A673 (cell line): ENCODE results near the gene SYNPO. TPM values are rescaled to one million over a fixed set of nuclear protein-coding genes. Genes with fewer than 3 reads are reported as not detected.

Source experiments
- BruUV-seq: library from RNA; stranded (reverse); fragments of 400-500 nt; replicated peaks from 2 replicates; lab custom pipeline; 2021; lab: Mats Ljungman, UMichigan
- CTCF ChIA-PET: fragments of 300-600 bp; sonication (Branson Sonifier 250); formaldehyde crosslinking; loops from one replicate; lab custom pipeline; 2022; ENCODE audit warnings: antibody characterized with exemption; lab: Charles Lee
- POLR2A ChIA-PET: fragments of 300-600 bp; sonication (Branson Sonifier 250); formaldehyde crosslinking; loops from one replicate; lab custom pipeline; 2022; ENCODE audit warnings: antibody characterized with exemption; ENCODE audit not compliant: low non-redundant PET; lab: Charles Lee
- DNase-seq: peaks from one replicate; pipeline ENCODE4 v3.0.0-alpha.2; 2015; ENCODE audit warnings: low spot score
- H3K27ac ChIP-seq: fragments of 200-600 bp; sonication (generic); 2 replicates; pipeline ENCODE4 v1.5.1; 2016; ENCODE audit warnings: mixed run types, low read depth, mild to moderate bottlenecking, mixed read lengths, antibody characterized with exemption, low read length; ENCODE audit not compliant: poor library complexity, severe bottlenecking
- H3K27me3 ChIP-seq: fragments of 200-600 bp; sonication (generic); replicated peaks from 2 replicates; pipeline ENCODE4 v1.6.1; 2017; ENCODE audit warnings: mixed run types, low read depth, mild to moderate bottlenecking, mixed read lengths, antibody characterized with exemption, low read length; ENCODE audit not compliant: insufficient read depth, poor library complexity
- H3K36me3 ChIP-seq: fragments of 200-600 bp; sonication (generic); 2 replicates; pipeline ENCODE4 v1.6.1; 2016; ENCODE audit warnings: mixed run types, mild to moderate bottlenecking, mixed read lengths, antibody characterized with exemption, low read length; ENCODE audit not compliant: insufficient read depth, poor library complexity, severe bottlenecking
- H3K4me1 ChIP-seq: fragments of 200-600 bp; sonication (generic); 2 replicates; pipeline ENCODE4 v1.6.1; 2017; ENCODE audit warnings: mixed run types, mild to moderate bottlenecking, mixed read lengths, antibody characterized with exemption, low read length; ENCODE audit not compliant: insufficient read depth, poor library complexity, severe bottlenecking
- H3K4me3 ChIP-seq: fragments of 200-600 bp; sonication (generic); 2 replicates; pipeline ENCODE4 v1.5.1; 2016; ENCODE audit warnings: low read depth, mixed run types, mild to moderate bottlenecking, mixed read lengths, low read length; ENCODE audit not compliant: poor library complexity, severe bottlenecking
- H3K9me3 ChIP-seq: fragments of 200-600 bp; sonication (generic); 2 replicates; pipeline ENCODE4 v1.6.1; 2016; ENCODE audit warnings: mixed run types, low read depth, mild to moderate bottlenecking, mixed read lengths, antibody characterized with exemption, low read length; ENCODE audit not compliant: poor library complexity, severe bottlenecking
- CTCF ChIP-seq: fragments of 300-800, 200-600 bp; sonication (generic); conservative IDR thresholded peaks from 2 replicates; pipeline ENCODE4 v1.5.1; 2017; ENCODE audit warnings: low read depth, mild to moderate bottlenecking, antibody characterized with exemption, low read length, moderate library complexity, mixed read lengths
- EZH2 ChIP-seq: fragments of 200-600 bp; sonication (generic); IDR thresholded peaks from 2 replicates; pipeline ENCODE4 v1.6.1; 2017; ENCODE audit warnings: borderline replicate concordance, low read depth, mild to moderate bottlenecking, mixed read lengths, antibody characterized with exemption, low read length; ENCODE audit not compliant: poor library complexity, severe bottlenecking
- intact Hi-C: fragments of 100-400 bp; cut with micrococcal nuclease; formaldehyde crosslinking; loops from one replicate; pipeline ENCODE4 v1.10.0; 2022; ENCODE audit not compliant: unreplicated experiment
- total RNA-seq: library from RNA; stranded (reverse); gene quantifications from 2 replicates; pipeline ENCODE4 v1.2.3, GENCODE V29; 2021

Gene SYNPO
- total RNA-seq, 1 experiment from 2014 or later = 7.6 TPM

GRCh38 chr5:150642567-150642927, 2.1 kb downstream of the SYNPO start:
- intact Hi-C loops = no loop called here
- no peak for DNase-seq
- CTCF ChIA-PET = no interaction called here

GRCh38 chr5:150642991-150643710, 2.7 kb downstream of the SYNPO start:
- no peak overlapping the region for H3K27ac ChIP-seq
- ChIA-PET POLR2A (no interaction called here), CTCF (no interaction called here)
- H3K4me3 ChIP-seq = no peak overlapping the region
- H3K9me3 ChIP-seq = no peaks in the 10 kb centered on the region
- no peaks in the 10 kb centered on the region for H3K27me3 ChIP-seq
- DNase-seq = no peak
- no TSS peak for BruUV-seq
- H3K4me1 ChIP-seq = peaks cover 46% of the 10 kb centered on the region
- TF ChIP-seq CTCF = no peak
- no peak for TF ChIP-seq EZH2
- no peaks in the 10 kb centered on the region for H3K36me3 ChIP-seq
- intact Hi-C loops = no loop called here

More at GRCh38 chr5:150642567-150642927, 2.1 kb downstream of the SYNPO start:
- Histone ChIP-seq H3K4me3 (no peak overlapping the region), H3K27ac (no peak overlapping the region), H3K4me1 (peaks cover 46% of the 10 kb centered on the region), H3K9me3 (no peaks in the 10 kb centered on the region), H3K27me3 (no peaks in the 10 kb centered on the region), H3K36me3 (no peaks in the 10 kb centered on the region)
- BruUV-seq = no TSS peak
- TF ChIP-seq EZH2 (no peak), CTCF (no peak)
- POLR2A ChIA-PET = no interaction called here

- H3K4me1 ChIP-seq = peaks cover 46% of the 10 kb centered on the region
- TF ChIP-seq CTCF (no peak), EZH2 (no peak)
- H3K36me3 ChIP-seq = no peaks in the 10 kb centered on the region
- no peak overlapping the region for H3K27ac ChIP-seq
- CTCF ChIA-PET = no interaction called here
- H3K27me3 ChIP-seq = no peaks in the 10 kb centered on the region
- no peak overlapping the region for H3K4me3 ChIP-seq
- no TSS peak for BruUV-seq
- POLR2A ChIA-PET = no interaction called here
- intact Hi-C loops = no loop called here
- DNase-seq = no peak
- no peaks in the 10 kb centered on the region for H3K9me3 ChIP-seq
Measured at GRCh38 chr5:150644058-150644457, 3.6 kb downstream of the SYNPO start.
